ENCODE measurements around the gene MAGI2. TPM values are rescaled to one million over a fixed set of nuclear protein-coding genes. Genes with fewer than 3 reads are reported as not detected.

Gene MAGI2
- total RNA-seq, 1 experiment from 2014 or later: 0.25 TPM

- POLR2A ChIA-PET: no interaction called here
- H3K4me3 Mint-ChIP-seq (ENCODE audit: unreplicated experiment): no peak overlapping the region
- no peak for DNase-seq
- no peaks in the 10 kb centered on the region for H3K27me3 ChIP-seq (replicated peaks; ENCODE audit: control insufficient read depth, insufficient read depth, low read length)
- peaks cover 8% of the 10 kb centered on the region; the same call in 1 of the 2 replicates for H3K4me1 ChIP-seq
- TF ChIP-seq CTCF (IDR thresholded peaks at IDR 0.05; ENCODE audit: insufficient read depth in 1 of 2, low read depth in 1 of 2, low read length in 1 of 2, severe bottlenecking in 1 of 2, unreplicated experiment in 1 of 2): no peak
- CTCF ChIA-PET: no interaction called here
- H3K4me1 Mint-ChIP-seq (ENCODE audit: low read depth, unreplicated experiment): peaks cover 16% of the 10 kb centered on the region
- H3K9me3 Mint-ChIP-seq (ENCODE audit: unreplicated experiment): no peaks in the 10 kb centered on the region
- no peaks in the 10 kb centered on the region for H3K9me3 ChIP-seq
- H3K36me3 Mint-ChIP-seq (ENCODE audit: insufficient read depth, unreplicated experiment): no peaks in the 10 kb centered on the region
- no TSS peak for BruUV-seq (replicated peaks)
- no peak overlapping the region for H3K4me3 ChIP-seq (ENCODE audit: low read depth, low read length)
- no peaks in the 10 kb centered on the region for H3K27me3 Mint-ChIP-seq (ENCODE audit: insufficient read depth, unreplicated experiment)
- H3K36me3 ChIP-seq (ENCODE audit: control insufficient read depth, insufficient read depth, low read length): no peaks in the 10 kb centered on the region
- intact Hi-C loops (cut with micrococcal nuclease; ENCODE audit: unreplicated experiment): no loop called here
- no peak overlapping the region for H3K27ac Mint-ChIP-seq (ENCODE audit: unreplicated experiment)
Measured at GRCh38 chr7:79459381-79459780, 5.9 kb upstream of the MAGI2 start.

DNA sequence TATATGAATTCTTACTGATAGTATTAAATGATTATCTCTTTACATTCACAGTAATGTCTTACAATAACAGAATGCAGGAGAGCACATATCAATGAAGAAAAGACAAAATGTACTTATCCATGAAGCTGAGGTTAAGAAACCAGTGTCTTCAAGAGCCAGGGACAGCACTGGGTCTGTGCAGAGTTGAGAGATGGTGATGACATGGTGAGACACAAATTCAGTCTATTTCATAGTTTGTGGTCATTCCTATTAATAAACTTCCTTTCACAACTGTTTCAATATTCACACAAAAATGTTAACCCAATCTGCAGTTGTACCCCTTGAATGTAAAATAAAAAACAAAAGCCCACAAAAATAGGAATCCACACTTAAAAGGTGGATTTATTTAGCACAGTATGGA is 5.3 kb upstream of the MAGI2 start:
- intact Hi-C loops (cut with micrococcal nuclease; ENCODE audit: unreplicated experiment): no loop called here
- ChIA-PET POLR2A (no interaction called here), CTCF (no interaction called here)
- H3K27me3 ChIP-seq (replicated peaks; ENCODE audit: control insufficient read depth, insufficient read depth, low read length): no peaks in the 10 kb centered on the region
- no TSS peak for BruUV-seq (replicated peaks)
- TF ChIP-seq CTCF (IDR thresholded peaks at IDR 0.05; ENCODE audit: insufficient read depth in 1 of 2, low read depth in 1 of 2, low read length in 1 of 2, severe bottlenecking in 1 of 2, unreplicated experiment in 1 of 2): no peak
- peaks cover 8% of the 10 kb centered on the region; the same call in 1 of the 2 replicates for H3K4me1 ChIP-seq
- no peaks in the 10 kb centered on the region for H3K9me3 ChIP-seq
- Mint-ChIP-seq H3K4me3 (ENCODE audit: unreplicated experiment) (no peak overlapping the region), H3K27ac (ENCODE audit: unreplicated experiment) (no peak overlapping the region), H3K36me3 (ENCODE audit: insufficient read depth, unreplicated experiment) (no peaks in the 10 kb centered on the region), H3K27me3 (ENCODE audit: insufficient read depth, unreplicated experiment) (no peaks in the 10 kb centered on the region), H3K4me1 (ENCODE audit: low read depth, unreplicated experiment) (peaks cover 16% of the 10 kb centered on the region), H3K9me3 (ENCODE audit: unreplicated experiment) (no peaks in the 10 kb centered on the region)
- no peak for DNase-seq
- H3K4me3 ChIP-seq (ENCODE audit: low read depth, low read length): no peak overlapping the region
- no peaks in the 10 kb centered on the region for H3K36me3 ChIP-seq (ENCODE audit: control insufficient read depth, insufficient read depth, low read length)

DNA sequence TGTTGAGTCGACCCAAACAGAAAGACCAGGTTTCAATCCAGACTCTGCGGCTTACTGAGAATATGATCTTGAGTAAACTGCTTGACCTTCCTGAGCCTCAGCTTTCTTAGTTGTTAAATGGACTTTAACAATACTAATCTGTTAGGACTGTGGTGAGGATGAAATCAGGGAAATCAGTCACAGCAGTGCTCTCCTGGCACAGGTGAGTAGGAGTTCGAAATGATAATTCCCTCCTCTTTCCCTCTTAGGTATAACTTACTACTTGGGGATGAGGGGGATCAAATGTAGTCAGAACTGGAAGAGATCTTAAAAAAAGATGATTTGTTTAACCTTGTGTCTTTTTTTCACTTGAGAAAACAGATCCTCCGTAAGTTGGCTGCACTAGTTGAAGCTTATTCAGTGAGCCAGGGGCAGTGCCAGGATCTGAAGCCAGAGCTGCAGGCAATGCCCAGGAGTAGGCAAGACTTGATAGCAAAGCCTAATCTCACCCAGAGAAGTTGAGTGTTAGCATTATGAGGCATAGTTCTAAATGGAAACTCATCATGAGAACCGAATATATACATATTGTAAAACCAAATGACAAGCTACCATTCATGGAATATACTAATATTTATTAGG is 1.8 kb upstream of the MAGI2 start:
- H3K27ac Mint-ChIP-seq (ENCODE audit: unreplicated experiment): no peak overlapping the region
- no peaks in the 10 kb centered on the region for H3K9me3 Mint-ChIP-seq (ENCODE audit: unreplicated experiment)
- H3K36me3 Mint-ChIP-seq (ENCODE audit: insufficient read depth, unreplicated experiment): no peaks in the 10 kb centered on the region
- Histone ChIP-seq H3K4me1 (no peaks in the 10 kb centered on the region), H3K4me3 (ENCODE audit: low read depth, low read length) (no peak overlapping the region), H3K36me3 (ENCODE audit: control insufficient read depth, insufficient read depth, low read length) (no peaks in the 10 kb centered on the region), H3K27me3 (replicated peaks; ENCODE audit: control insufficient read depth, insufficient read depth, low read length) (no peaks in the 10 kb centered on the region), H3K9me3 (no peaks in the 10 kb centered on the region)
- H3K4me3 Mint-ChIP-seq (ENCODE audit: unreplicated experiment): no peak overlapping the region
- DNase-seq: no peak
- no TSS peak for BruUV-seq (replicated peaks)
- TF ChIP-seq CTCF (IDR thresholded peaks at IDR 0.05; ENCODE audit: insufficient read depth in 1 of 2, low read depth in 1 of 2, low read length in 1 of 2, severe bottlenecking in 1 of 2, unreplicated experiment in 1 of 2): no peak
- intact Hi-C loops (cut with micrococcal nuclease; ENCODE audit: unreplicated experiment): no loop called here
- no peaks in the 10 kb centered on the region for H3K27me3 Mint-ChIP-seq (ENCODE audit: insufficient read depth, unreplicated experiment)
- POLR2A ChIA-PET: no interaction called here
- peaks cover 6% of the 10 kb centered on the region for H3K4me1 Mint-ChIP-seq (ENCODE audit: low read depth, unreplicated experiment)
- CTCF ChIA-PET: no interaction called here
